Forelimb muscle (tissue), 1 donor: ENCODE measurements around the gene TRMT112. TPM values are rescaled to one million over a fixed set of nuclear protein-coding genes. Genes with fewer than 3 reads are reported as not detected.

Source experiments
- DNase-seq: peaks from one replicate; pipeline ENCODE4 v3.0.0-alpha.2; 2013; ENCODE audit warnings: low read depth
- polyA plus RNA-seq: library from polyadenylated mRNA; unstranded; fragments of 120-200 nt; gene quantifications from one replicate; pipeline ENCODE4 v1.2.1, GENCODE V29; 2013; ENCODE audit not compliant: insufficient read length

Gene TRMT112
- polyA plus RNA-seq, 1 donor = 154 TPM

DNA sequence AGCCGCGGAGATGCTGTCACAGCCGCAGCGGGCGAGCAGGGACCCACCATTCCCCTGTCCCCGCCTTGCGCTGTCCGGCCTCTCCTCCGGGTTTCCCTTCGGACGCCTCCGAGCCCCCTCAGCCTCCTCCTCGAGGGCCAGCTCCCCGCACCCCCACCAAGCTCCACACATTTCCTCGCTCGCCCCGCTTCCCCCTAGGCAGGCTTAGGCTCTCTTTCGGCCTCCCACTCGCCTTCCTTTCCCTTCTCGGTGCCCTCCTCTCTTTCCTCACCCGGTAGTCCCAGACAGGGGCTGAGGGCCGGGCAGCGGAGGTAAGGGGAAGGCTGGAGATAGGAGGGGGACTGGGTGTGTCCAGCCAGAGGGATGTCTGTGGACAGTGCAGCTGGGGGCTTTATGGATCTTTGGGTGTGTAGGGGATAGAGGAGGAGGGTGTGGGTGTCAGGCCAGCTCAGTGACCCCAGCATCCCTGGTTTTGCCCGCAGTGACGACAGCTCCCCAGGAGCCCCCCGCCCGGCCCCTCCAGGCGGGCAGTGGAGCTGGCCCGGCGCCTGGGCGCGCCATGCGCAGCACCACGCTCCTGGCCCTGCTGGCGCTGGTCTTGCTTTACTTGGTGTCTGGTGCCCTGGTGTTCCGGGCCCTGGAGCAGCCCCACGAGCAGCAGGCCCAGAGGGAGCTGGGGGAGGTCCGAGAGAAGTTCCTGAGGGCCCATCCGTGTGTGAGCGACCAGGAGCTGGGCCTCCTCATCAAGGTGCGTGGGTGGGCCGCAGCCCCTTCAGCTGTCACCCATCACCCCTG lies 24.7 kb downstream of the TRMT112 start:
- DNase-seq = no peak

GRCh38 chr11:64291752-64292459 lies 25.5 kb downstream of the TRMT112 start:
- DNase-seq = no peak

- no peak for DNase-seq
Measured at GRCh38 chr11:64291262-64291751, 26.1 kb downstream of the TRMT112 start, which contains the start of gene KCNK4. TSS of gene KCNK4 (plus strand) at chr11:64291302. CDS start at chr11:64293019, 1,717 bp downstream.

- DNase-seq = no peak
Measured at GRCh38 chr11:64290352-64291261, 26.8 kb downstream of the TRMT112 start.

DNA sequence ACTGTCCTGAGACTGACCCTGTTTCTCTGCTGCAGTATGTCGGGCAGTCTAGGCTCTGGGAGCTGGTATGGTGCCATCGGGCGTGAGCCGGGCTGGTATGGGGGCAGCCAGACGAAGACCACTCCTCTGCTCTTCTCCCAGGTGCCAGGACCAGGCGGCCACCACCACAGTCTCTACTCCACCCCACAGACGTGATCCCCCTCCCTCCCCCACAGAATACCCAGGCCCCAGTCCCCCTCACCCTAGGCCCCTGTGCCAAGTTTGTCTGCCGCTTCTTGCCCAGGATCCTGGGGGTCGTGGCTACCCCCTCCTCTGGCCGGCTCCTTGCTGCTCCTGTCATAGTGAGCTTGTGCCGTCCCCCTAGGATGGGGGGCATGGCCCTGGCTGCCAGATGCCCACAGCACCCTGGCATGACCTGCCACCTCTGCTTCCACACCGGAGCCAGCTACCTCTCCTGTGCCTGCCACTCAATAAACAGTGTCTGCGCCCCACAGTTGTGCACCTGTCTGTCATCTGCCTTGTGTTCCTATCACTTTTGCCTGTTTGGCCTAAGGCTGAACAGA lies 28.3 kb downstream of the TRMT112 start:
- DNase-seq = no peak

GRCh38 chr11:64288353-64288750 lies 29.0 kb downstream of the TRMT112 start:
- DNase-seq = no peak

GRCh38 chr11:64287676-64288352 lies 29.5 kb downstream of the TRMT112 start:
- no peak for DNase-seq

- DNase-seq = no peak
Measured at GRCh38 chr11:64286801-64287159, 30.6 kb downstream of the TRMT112 start.

DNA sequence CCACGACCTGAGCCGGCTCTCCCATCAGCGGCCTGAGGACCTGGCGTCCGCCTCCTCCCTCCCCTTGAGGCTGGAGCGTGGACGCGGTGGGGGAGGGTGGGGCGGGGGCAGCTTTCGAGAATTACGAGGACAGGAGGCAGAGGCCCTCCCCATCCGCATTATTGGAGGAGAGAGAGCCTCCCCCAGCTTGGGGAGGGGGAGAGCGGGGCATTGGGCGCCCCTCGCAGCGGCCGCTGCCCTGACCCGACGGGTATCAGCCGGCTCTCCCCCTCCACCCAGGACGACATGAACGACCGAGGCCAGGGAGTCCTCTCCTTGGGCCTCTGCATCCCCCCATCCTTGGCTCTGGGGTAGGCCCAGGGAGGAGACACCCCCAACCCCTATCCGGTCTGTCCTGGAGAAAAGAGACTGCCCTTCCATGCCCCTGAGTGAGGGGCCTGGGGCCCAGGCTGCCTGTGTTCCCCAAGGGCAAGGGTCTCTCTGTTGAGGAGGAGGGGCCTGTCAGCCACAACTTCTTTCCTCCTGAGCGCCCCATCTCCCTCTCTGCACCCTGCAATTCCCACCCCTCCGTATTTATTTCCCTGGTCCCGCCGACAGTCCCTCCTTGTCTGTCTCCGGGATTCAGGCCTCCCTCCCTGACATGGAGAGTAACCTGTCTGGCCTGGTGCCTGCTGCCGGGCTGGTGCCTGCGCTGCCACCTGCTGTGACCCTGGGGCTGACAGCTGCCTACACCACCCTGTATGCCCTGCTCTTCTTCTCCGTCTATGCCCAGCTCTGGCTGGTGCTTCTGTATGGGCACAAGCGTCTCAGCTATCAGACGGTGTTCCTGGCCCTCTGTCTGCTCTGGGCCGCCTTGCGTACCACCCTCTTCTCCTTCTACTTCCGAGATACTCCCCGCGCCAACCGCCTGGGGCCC lies 31.2 kb downstream of the TRMT112 start:
- DNase-seq = no peak

DNA sequence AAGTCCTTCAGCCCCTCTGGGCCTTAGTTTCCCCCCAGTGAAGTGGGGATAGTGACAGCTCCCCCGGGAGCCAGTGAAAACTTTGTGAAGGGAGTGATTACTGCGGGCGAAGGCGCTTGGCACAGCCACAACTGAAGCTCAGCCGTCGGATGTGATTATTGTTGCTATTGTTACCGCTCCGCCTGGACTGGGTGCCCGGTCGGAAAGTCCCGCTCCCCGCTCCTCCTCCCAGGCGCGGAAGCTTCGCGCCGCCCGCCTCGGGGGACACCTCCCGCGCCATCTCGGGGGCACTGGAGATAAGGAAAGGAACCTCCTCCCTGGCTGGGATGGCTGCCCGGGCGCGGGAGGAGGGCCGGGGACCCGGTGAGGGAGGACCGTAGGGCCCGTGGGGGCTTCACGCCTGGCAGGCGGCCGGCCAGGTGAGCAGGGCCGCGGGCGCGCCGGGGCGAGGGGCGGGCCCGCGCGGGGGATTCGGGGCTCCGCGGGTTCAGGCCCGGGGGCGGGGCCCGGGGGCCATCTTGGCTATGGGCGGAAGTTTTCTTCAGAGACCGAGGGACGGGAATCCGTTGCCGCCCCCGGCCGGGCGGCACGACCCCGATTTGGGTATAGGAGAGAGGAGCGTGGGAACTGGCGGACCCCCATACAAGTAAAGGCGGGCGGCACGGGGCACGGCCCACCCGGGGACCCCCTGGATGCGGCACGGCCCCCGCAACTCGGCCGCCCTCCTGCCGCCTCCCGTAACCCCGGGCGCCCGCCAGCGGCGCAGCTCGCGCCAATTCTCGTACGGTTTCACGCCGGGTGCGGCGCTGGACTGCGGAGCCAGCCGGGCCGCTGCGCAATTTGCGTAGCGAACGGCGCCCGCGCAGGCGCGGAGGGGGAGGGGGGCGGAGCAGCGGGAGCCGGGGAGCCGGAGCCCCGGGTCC lies 32.1 kb downstream of the TRMT112 start, which contains the start of gene GPR137:
Gene GPR137, plus strand, starts transcription at position 887 of the 923 bp plus-strand sequence. CDS start 677 bp downstream, outside the sequence.
- no peak for DNase-seq

GRCh38 chr11:64284048-64284961 lies 33.1 kb downstream of the TRMT112 start, which contains the start of gene BAD:
TSS of gene BAD (minus strand) at chr11:64284665. CDS start at chr11:64284368, 297 bp downstream.
- DNase-seq = no peak

DNA sequence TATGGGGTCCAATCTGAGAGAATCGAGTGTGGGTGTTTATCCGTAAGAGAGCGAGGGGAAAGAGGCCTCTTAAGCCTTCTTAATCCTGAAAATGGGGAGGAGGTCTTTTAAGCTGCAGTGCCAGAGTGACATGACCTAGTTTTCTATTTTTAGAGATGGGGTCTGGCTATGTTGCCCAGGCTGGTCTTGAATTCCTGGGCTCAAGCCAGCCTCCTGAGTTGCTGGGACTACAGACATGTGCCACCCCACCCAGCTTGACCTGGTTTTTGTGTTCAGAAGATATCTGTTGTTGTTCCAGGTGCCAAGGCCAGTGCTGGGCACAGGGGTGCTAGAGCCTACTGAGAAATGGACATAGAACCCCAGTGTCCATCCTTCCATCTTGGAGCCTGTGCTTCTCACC lies 34.3 kb downstream of the TRMT112 start:
- no peak for DNase-seq

- no peak for DNase-seq
Measured at GRCh38 chr11:64281957-64282770, 35.2 kb downstream of the TRMT112 start.

DNA sequence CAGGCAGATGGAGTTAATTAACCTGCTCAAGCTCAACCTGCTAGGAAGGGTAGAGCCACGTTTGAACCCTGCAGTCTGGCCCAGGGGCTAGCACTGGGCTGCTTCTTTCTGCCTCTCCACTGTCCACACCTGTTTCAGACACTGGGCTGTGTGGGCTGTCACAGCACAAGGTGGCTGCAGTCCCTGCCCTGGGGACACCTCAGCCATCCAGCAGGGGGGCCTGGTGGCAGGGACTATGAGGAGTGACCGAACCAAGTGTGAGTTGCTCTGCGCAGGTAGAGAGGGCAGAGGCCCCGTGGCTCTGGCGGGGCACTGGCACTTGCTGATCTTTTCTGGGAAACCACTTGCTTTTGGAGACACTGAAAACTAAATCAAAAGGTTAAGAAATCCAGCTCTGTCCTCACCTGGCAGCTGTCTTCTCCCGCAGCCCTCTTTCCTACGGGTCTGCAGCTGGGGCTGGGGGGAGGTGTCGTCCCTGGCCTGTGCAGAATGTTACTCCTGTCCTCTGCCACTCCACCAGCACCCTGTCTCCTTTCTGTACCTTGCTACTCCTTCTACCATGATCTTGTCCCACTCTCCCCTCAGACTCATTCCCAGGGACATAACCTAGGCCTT lies 38.7 kb downstream of the TRMT112 start:
- DNase-seq = no peak

DNA sequence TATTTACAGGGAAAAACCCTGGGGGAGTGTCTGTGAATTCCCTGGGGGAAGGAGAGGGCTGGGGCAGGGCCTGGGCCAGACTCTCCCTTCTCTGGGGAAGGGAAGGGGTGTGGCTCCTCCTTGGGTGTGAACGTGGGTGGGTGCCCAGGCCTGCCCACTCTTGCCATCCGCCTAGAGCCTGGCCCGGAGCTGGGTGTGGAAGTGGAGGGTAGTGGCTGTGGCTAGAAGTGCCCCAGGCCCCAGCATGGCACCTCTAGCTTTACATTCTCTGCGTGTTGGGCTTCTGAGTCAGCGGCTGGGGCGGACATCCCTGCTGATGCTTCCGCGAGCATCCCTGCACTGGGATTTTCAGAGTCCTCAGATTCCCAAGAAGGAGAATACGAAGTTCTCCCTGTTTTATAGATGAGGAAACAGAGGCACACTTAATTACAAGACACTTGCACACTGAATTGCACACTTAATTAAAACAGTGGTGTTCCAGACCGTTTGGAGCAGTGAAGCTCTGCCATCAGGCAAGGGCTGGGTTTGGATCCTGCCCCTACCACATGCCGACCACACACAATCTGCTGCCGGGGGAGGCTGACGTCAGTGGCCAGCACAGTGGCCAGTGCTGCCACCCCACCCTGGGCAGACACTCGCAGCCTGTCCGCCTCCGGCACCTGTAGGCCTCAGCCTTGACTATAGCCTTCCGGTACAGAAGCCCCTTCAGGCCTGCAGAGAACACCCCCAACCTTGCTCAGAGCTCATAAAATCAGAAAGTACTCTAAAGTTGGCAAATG lies 40.5 kb downstream of the TRMT112 start:
- no peak for DNase-seq
